HG03354 (cell line): ENCODE results near the gene CLVS2.

Experiments used
- ATAC-seq: cut with Tn5 transposase; IDR thresholded peaks from one replicate; pipeline ENCODE4 v1.9.1; 2021; ENCODE audit warnings: mild to moderate bottlenecking; ENCODE audit not compliant: unreplicated experiment, poor library complexity, severe bottlenecking

Gene CLVS2

GRCh38 chr6:123116370-123116769, 120.3 kb downstream of the CLVS2 start:
- ATAC-seq = no peak

GRCh38 chr6:123117145-123117908, 121.3 kb downstream of the CLVS2 start:
- no peak for ATAC-seq

- no peak for ATAC-seq
Observed at GRCh38 chr6:123118811-123119210, 122.8 kb downstream of the CLVS2 start.
